GM18951 (cell line): Measurements from ENCODE around the gene ANKH.
"Not testable (repeated sequence)": the region's sequence is repeated elsewhere in the genome, so short reads cannot be mapped to it uniquely, and the experiment has no call there.

ENCODE experiments used
- POLR2A ChIP-seq: IDR thresholded peaks from 4 replicates; pipeline ENCODE4 v1.6.1; 2011; ENCODE audit warnings: mild to moderate bottlenecking; ENCODE audit not compliant: insufficient read length, insufficient read depth; ENCODE audit errors: extremely low read depth
- in situ Hi-C: fragments of 300-500 bp; cut with MboI; formaldehyde crosslinking; loops from one replicate; pipeline ENCODE4 v1.12.0; 2022; ENCODE audit warnings: low sequenced_read_pairs, mixed read lengths, inconsistent platforms; ENCODE audit not compliant: unreplicated experiment

ANKH gene

GRCh38 chr5:14838396-14839319 is 32.9 kb downstream of the ANKH start:
- in situ Hi-C loops = no loop called here
- TF ChIP-seq POLR2A = no peak

- in situ Hi-C loops = not testable (repeated sequence)
These were observed 34.0 kb downstream of the ANKH start for GRCh38 chr5:14837423-14838122.

- TF ChIP-seq POLR2A = no peak
- in situ Hi-C loops = no loop called here
These were observed 36.7 kb downstream of the ANKH start for GRCh38 chr5:14834584-14835550.

GRCh38 chr5:14834062-14834461 is 37.5 kb downstream of the ANKH start:
- TF ChIP-seq POLR2A = no peak
- in situ Hi-C loops = no loop called here

GRCh38 chr5:14831006-14831338 is 40.6 kb downstream of the ANKH start:
- in situ Hi-C loops = no loop called here
- TF ChIP-seq POLR2A = no peak

GRCh38 chr5:14830210-14831005 is 41.2 kb downstream of the ANKH start:
- TF ChIP-seq POLR2A = no peak
- in situ Hi-C loops = no loop called here

- in situ Hi-C loops = no loop called here
- no peak for TF ChIP-seq POLR2A
These were observed 42.2 kb downstream of the ANKH start for GRCh38 chr5:14829396-14829795.

- in situ Hi-C loops = no loop called here
- no peak for TF ChIP-seq POLR2A
These were observed 44.9 kb downstream of the ANKH start for GRCh38 chr5:14826714-14827113.

- in situ Hi-C loops = no loop called here
- TF ChIP-seq POLR2A = no peak
These were observed 45.6 kb downstream of the ANKH start for GRCh38 chr5:14825977-14826376.

- TF ChIP-seq POLR2A = no peak
- in situ Hi-C loops = no loop called here
These were observed 47.1 kb downstream of the ANKH start for GRCh38 chr5:14824499-14824898.

- in situ Hi-C loops = no loop called here
- no peak for TF ChIP-seq POLR2A
These were observed 50.3 kb downstream of the ANKH start for GRCh38 chr5:14821100-14821845.
